CD4-positive, alpha-beta memory T cell (primary cell): Measurements from ENCODE around the gene RXFP1. TPM values are rescaled to one million over a fixed set of nuclear protein-coding genes. Genes with fewer than 3 reads are reported as not detected.

Experiments
- CTCF ChIA-PET: fragments of 350-600 bp; sonication (Branson Sonifier 250); formaldehyde crosslinking; loops from one replicate; lab custom pipeline; 2021; ENCODE audit warnings: inconsistent platforms; ENCODE audit not compliant: partially characterized antibody; lab: Charles Lee
- POLR2A ChIA-PET: fragments of 350-600 bp; sonication (Branson Sonifier 250); formaldehyde crosslinking; loops from one replicate; lab custom pipeline; 2021; ENCODE audit not compliant: partially characterized antibody; lab: Charles Lee
- DNase-seq, 5 donors: peaks; one replicate each; pipeline versions ENCODE4 v3.0.0 to v3.0.0-alpha.2; 2020 to 2022; ENCODE audit warnings: mixed read lengths in 1 of 5
- H3K27ac ChIP-seq: one replicate; pipeline ENCODE4 v1.7.0; 2013; ENCODE audit warnings: low read depth, low read length
- H3K27me3 ChIP-seq: 2 replicates; pipeline ENCODE4 v1.7.0; 2013; ENCODE audit warnings: mild to moderate bottlenecking, low read length, moderate library complexity; ENCODE audit not compliant: insufficient read depth
- H3K36me3 ChIP-seq: 2 replicates; pipeline ENCODE4 v1.7.0; 2013; ENCODE audit warnings: mild to moderate bottlenecking, low read length, moderate library complexity; ENCODE audit not compliant: insufficient read depth
- H3K4me1 ChIP-seq: 2 replicates; pipeline ENCODE4 v1.7.0; 2013; ENCODE audit warnings: mild to moderate bottlenecking, low read length, moderate library complexity; ENCODE audit not compliant: insufficient read depth
- H3K4me3 ChIP-seq, 2 donors: one replicate each; pipeline ENCODE4 v1.7.0; 2013; ENCODE audit warnings: low read length in 2 of 2, mild to moderate bottlenecking in 1 of 2
- H3K9me3 ChIP-seq, 2 donors: one replicate each; pipeline ENCODE4 v1.7.0; 2013; ENCODE audit warnings: low read length in 2 of 2, control low read depth in 1 of 2; ENCODE audit not compliant: control insufficient read depth in 1 of 2
- H3K27ac Mint-ChIP-seq, 7 donors: one replicate each; pipeline ENCODE4 v1.8.0; 2020 to 2021; ENCODE audit warnings: mixed read lengths in 7 of 7, mild to moderate bottlenecking in 6 of 7, inconsistent platforms in 3 of 7, moderate library complexity in 3 of 7
- H3K27me3 Mint-ChIP-seq, 2 donors: one replicate each; pipeline ENCODE4 v1.8.0; 2020 to 2021; ENCODE audit warnings: mixed read lengths in 2 of 2
- H3K36me3 Mint-ChIP-seq, 2 donors: one replicate each; pipeline ENCODE4 v1.8.0; 2020 to 2021; ENCODE audit warnings: mixed read lengths in 2 of 2, inconsistent platforms in 1 of 2, mild to moderate bottlenecking in 1 of 2
- H3K4me1 Mint-ChIP-seq, 4 donors: one replicate each; pipeline ENCODE4 v1.8.0; 2020 to 2021; ENCODE audit warnings: mixed read lengths in 4 of 4, mild to moderate bottlenecking in 1 of 4
- H3K4me3 Mint-ChIP-seq, 8 donors: one replicate each; pipeline ENCODE4 v1.8.0; 2020 to 2021; ENCODE audit warnings: mixed read lengths in 8 of 8, mild to moderate bottlenecking in 7 of 8, moderate library complexity in 6 of 8, inconsistent platforms in 3 of 8
- H3K9me3 Mint-ChIP-seq, 8 donors: one replicate each; pipeline ENCODE4 v1.8.0; 2020 to 2021; ENCODE audit warnings: mixed read lengths in 8 of 8, mild to moderate bottlenecking in 5 of 8, inconsistent platforms in 3 of 8, moderate library complexity in 1 of 8
- intact Hi-C: fragments of 100-400 bp; cut with micrococcal nuclease; formaldehyde crosslinking; loops from one replicate; pipeline ENCODE4 v1.15.1; 2023
- polyA plus RNA-seq, 2 donors: library from polyadenylated mRNA; unstranded; fragments of 300-500 nt; fragmentation: Illumina TruSeq; gene quantifications; one replicate each; pipeline ENCODE4 v1.2.3, GENCODE V29; 2021
- total RNA-seq, 2 experiments: library from RNA; stranded (reverse); gene quantifications; one replicate each; pipeline ENCODE4 v1.2.3, GENCODE V29; 2021

Gene RXFP1
- total and polyA plus RNA-seq, 4 experiments from 2014 or later = not detected

GRCh38 chr4:158578476-158578875 is 56.8 kb downstream of the RXFP1 start:
- CTCF ChIA-PET = no interaction called here
- no peaks in the 10 kb centered on the region for H3K36me3 Mint-ChIP-seq

DNA sequence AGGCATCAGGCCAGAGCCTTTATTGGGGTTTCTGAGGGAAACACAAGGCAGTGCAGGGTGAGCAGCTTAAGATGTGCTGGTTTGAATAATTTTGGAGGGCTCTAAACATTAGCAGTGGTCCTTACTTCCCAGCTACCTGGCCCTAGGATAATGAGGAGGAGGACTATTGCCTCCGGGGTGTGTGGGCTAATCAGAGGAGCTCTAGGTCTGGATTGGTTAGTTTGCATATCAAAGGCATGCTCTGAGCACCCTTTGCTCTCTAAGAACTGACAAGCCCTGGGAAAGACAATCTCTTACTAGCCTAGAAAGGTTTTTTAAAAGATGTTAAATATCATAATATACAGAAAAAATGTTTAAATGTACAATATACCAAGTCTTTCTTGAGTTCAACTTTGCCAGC is 58.4 kb downstream of the RXFP1 start:
- CTCF ChIA-PET = no interaction called here
- H3K4me1 ChIP-seq = no peaks in the 10 kb centered on the region
- H3K27me3 ChIP-seq = no peaks in the 10 kb centered on the region
- Mint-ChIP-seq H3K27me3 (peaks cover 3% of the 10 kb centered on the region in 2 donors), H3K36me3 (no peaks in the 10 kb centered on the region), H3K9me3 (peaks cover 0 to 2% (median 0%) of the 10 kb centered on the region in 8 donors), H3K4me1 (no peaks in the 10 kb centered on the region), H3K4me3 (no peak overlapping the region), H3K27ac (no peak overlapping the region)
- H3K9me3 ChIP-seq = no peaks in the 10 kb centered on the region
- intact Hi-C loops = no loop called here
- no peak for DNase-seq
- POLR2A ChIA-PET = no interaction called here
- H3K36me3 ChIP-seq = no peaks in the 10 kb centered on the region
- H3K4me3 ChIP-seq = no peak overlapping the region
- H3K27ac ChIP-seq = no peak overlapping the region

More at GRCh38 chr4:158578476-158578875, 56.8 kb downstream of the RXFP1 start:
- H3K27me3 ChIP-seq = no peaks in the 10 kb centered on the region
- H3K4me1 ChIP-seq = no peaks in the 10 kb centered on the region
- Mint-ChIP-seq H3K4me3 (no peak overlapping the region), H3K4me1 (no peaks in the 10 kb centered on the region), H3K27me3 (peaks cover 1 to 3% of the 10 kb centered on the region in 2 donors), H3K9me3 (peaks cover 0 to 2% (median 0%) of the 10 kb centered on the region in 8 donors), H3K27ac (no peak overlapping the region)
- POLR2A ChIA-PET = no interaction called here
- DNase-seq = no peak
- intact Hi-C loops = no loop called here
- H3K4me3 ChIP-seq = no peak overlapping the region
- no peaks in the 10 kb centered on the region for H3K9me3 ChIP-seq
- no peaks in the 10 kb centered on the region for H3K36me3 ChIP-seq
- H3K27ac ChIP-seq = no peak overlapping the region

- Histone ChIP-seq H3K27ac (no peak overlapping the region), H3K27me3 (no peaks in the 10 kb centered on the region), H3K36me3 (no peaks in the 10 kb centered on the region), H3K4me3 (no peak overlapping the region), H3K4me1 (no peaks in the 10 kb centered on the region), H3K9me3 (no peaks in the 10 kb centered on the region)
- no peak for DNase-seq
- Mint-ChIP-seq H3K4me1 (no peaks in the 10 kb centered on the region), H3K4me3 (no peak overlapping the region), H3K27me3 (peaks cover 3% of the 10 kb centered on the region in 2 donors), H3K9me3 (peaks cover 0 to 2% (median 0%) of the 10 kb centered on the region in 8 donors), H3K36me3 (no peaks in the 10 kb centered on the region), H3K27ac (no peak overlapping the region)
- intact Hi-C loops = no loop called here
- POLR2A ChIA-PET = no interaction called here
- CTCF ChIA-PET = no interaction called here
These were observed 59.5 kb downstream of the RXFP1 start for GRCh38 chr4:158581161-158581560.

GRCh38 chr4:158586881-158587280 is 65.2 kb downstream of the RXFP1 start:
- intact Hi-C loops = no loop called here

DNA sequence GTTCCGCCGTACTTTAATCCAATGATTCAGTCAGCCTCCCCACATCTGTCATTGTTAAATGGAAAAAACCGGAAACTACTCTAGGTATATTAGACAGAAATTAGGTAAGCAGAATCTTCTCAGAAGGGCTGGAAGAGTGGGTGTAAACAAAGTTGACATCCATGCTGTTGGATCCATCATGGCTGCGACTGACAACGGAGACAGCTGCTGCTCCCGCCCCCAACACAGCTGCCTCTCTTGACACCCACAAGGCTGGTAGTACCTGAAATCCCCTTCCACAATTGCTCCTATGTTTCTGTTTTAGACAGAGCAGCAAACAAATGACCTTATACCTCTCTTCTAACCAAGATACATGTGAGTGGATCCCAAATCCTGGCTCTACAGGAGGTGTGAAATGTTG is 66.6 kb downstream of the RXFP1 start:
- H3K36me3 Mint-ChIP-seq = no peaks in the 10 kb centered on the region
- H3K4me3 Mint-ChIP-seq = no peak overlapping the region
- Histone ChIP-seq H3K36me3 (no peaks in the 10 kb centered on the region), H3K27me3 (no peaks in the 10 kb centered on the region), H3K4me3 (no peak overlapping the region), H3K9me3 (no peaks in the 10 kb centered on the region), H3K4me1 (no peaks in the 10 kb centered on the region), H3K27ac (no peak overlapping the region)
- H3K4me1 Mint-ChIP-seq = no peaks in the 10 kb centered on the region
- H3K27me3 Mint-ChIP-seq = peaks cover 2 to 8% of the 10 kb centered on the region in 2 donors
- POLR2A ChIA-PET = no interaction called here
- no peak overlapping the region for H3K27ac Mint-ChIP-seq
- DNase-seq = no peak
- intact Hi-C loops = no loop called here
- CTCF ChIA-PET = no interaction called here
- no peaks in the 10 kb centered on the region for H3K9me3 Mint-ChIP-seq

More at GRCh38 chr4:158586881-158587280, 65.2 kb downstream of the RXFP1 start:
- CTCF ChIA-PET = no interaction called here
- H3K4me1 Mint-ChIP-seq = no peaks in the 10 kb centered on the region
- POLR2A ChIA-PET = no interaction called here
- H3K27ac ChIP-seq = no peak overlapping the region
- no peaks in the 10 kb centered on the region for H3K36me3 ChIP-seq
- H3K4me3 Mint-ChIP-seq = no peak overlapping the region
- no peaks in the 10 kb centered on the region for H3K36me3 Mint-ChIP-seq
- no peaks in the 10 kb centered on the region for H3K4me1 ChIP-seq
- no peaks in the 10 kb centered on the region for H3K9me3 Mint-ChIP-seq
- H3K9me3 ChIP-seq = no peaks in the 10 kb centered on the region
- H3K27me3 ChIP-seq = no peaks in the 10 kb centered on the region
- H3K27me3 Mint-ChIP-seq = peaks cover 2 to 8% of the 10 kb centered on the region in 2 donors
- no peak overlapping the region for H3K4me3 ChIP-seq
- no peak overlapping the region for H3K27ac Mint-ChIP-seq
- no peak for DNase-seq

DNA sequence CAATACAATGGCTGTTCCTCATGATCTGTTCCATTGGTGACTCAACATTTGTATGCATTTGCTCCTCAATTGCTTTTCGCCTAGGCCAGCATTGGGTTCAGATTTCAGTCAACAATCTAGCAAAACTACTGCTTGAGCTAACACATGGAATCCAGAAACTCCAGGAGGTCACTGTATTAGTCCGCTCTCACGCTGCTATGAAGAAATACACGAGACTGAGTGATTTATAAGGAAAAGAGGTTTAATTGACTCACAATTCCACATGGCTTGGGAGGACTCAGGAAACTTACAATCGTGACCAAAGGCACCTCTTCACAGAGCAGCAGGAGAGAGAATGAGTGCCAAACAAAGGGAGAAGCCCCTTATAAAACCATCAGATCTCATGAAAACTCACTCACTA is 67.1 kb downstream of the RXFP1 start:
- ChIA-PET POLR2A (no interaction called here), CTCF (interaction anchor here (1.2 kb wide), 1 partner anchor 13 kb away, joined by 3 read pairs; no protein-coding TSS in a partner anchor)
- H3K4me1 ChIP-seq = no peaks in the 10 kb centered on the region
- H3K4me3 ChIP-seq = no peak overlapping the region
- no peaks in the 10 kb centered on the region for H3K4me1 Mint-ChIP-seq
- no peak overlapping the region for H3K27ac Mint-ChIP-seq
- peaks cover 2 to 11% of the 10 kb centered on the region in 2 donors for H3K27me3 Mint-ChIP-seq
- H3K9me3 Mint-ChIP-seq = no peaks in the 10 kb centered on the region
- H3K27me3 ChIP-seq = no peaks in the 10 kb centered on the region
- no peak overlapping the region for H3K4me3 Mint-ChIP-seq
- no peaks in the 10 kb centered on the region for H3K9me3 ChIP-seq
- H3K36me3 Mint-ChIP-seq = no peaks in the 10 kb centered on the region
- H3K36me3 ChIP-seq = no peaks in the 10 kb centered on the region
- intact Hi-C loops = no loop called here
- no peak for DNase-seq
- no peak overlapping the region for H3K27ac ChIP-seq

GRCh38 chr4:158590306-158590705 is 68.6 kb downstream of the RXFP1 start:
- no peaks in the 10 kb centered on the region for H3K4me1 Mint-ChIP-seq
- ChIA-PET CTCF (no interaction called here), POLR2A (no interaction called here)
- DNase-seq = no peak
- H3K36me3 Mint-ChIP-seq = no peaks in the 10 kb centered on the region
- Histone ChIP-seq H3K9me3 (no peaks in the 10 kb centered on the region), H3K27ac (no peak overlapping the region), H3K4me3 (no peak overlapping the region), H3K4me1 (no peaks in the 10 kb centered on the region), H3K36me3 (no peaks in the 10 kb centered on the region), H3K27me3 (no peaks in the 10 kb centered on the region)
- H3K9me3 Mint-ChIP-seq = no peaks in the 10 kb centered on the region
- H3K27me3 Mint-ChIP-seq = peaks cover 4 to 14% of the 10 kb centered on the region in 2 donors
- no peak overlapping the region for H3K27ac Mint-ChIP-seq
- H3K4me3 Mint-ChIP-seq = no peak overlapping the region
- intact Hi-C loops = no loop called here

DNA sequence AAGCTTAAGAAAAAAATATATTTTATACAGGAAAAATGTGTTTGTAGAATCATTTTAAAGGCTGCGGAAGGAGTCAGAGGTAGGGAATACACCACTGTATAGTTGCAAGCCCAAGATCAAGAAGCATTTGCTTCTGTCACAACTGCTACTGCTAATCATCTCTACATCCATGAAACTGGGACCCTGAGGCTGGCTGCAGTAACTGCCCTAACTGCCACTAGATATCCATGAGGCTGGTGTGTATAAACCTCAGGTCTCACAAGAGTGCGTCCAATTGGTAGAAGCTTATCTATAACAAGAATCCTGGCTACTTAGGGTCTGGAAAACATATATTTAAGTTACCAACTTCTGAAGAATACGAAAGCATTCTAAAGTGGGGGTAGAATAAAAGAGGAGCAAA is 69.1 kb downstream of the RXFP1 start:
- H3K27me3 Mint-ChIP-seq = peaks cover 4 to 16% of the 10 kb centered on the region in 2 donors
- no peak overlapping the region for H3K4me3 Mint-ChIP-seq
- no peaks in the 10 kb centered on the region for H3K36me3 ChIP-seq
- DNase-seq = no peak
- H3K27me3 ChIP-seq = no peaks in the 10 kb centered on the region
- ChIA-PET CTCF (no interaction called here), POLR2A (no interaction called here)
- H3K36me3 Mint-ChIP-seq = no peaks in the 10 kb centered on the region
- H3K4me1 ChIP-seq = no peaks in the 10 kb centered on the region
- no peak overlapping the region for H3K27ac ChIP-seq
- no peaks in the 10 kb centered on the region for H3K4me1 Mint-ChIP-seq
- no peaks in the 10 kb centered on the region for H3K9me3 Mint-ChIP-seq
- H3K9me3 ChIP-seq = no peaks in the 10 kb centered on the region
- H3K27ac Mint-ChIP-seq = no peak overlapping the region
- no peak overlapping the region for H3K4me3 ChIP-seq
- intact Hi-C loops = no loop called here
